ENCODE measurements around the gene FAM98B.

FAM98B gene

DNA sequence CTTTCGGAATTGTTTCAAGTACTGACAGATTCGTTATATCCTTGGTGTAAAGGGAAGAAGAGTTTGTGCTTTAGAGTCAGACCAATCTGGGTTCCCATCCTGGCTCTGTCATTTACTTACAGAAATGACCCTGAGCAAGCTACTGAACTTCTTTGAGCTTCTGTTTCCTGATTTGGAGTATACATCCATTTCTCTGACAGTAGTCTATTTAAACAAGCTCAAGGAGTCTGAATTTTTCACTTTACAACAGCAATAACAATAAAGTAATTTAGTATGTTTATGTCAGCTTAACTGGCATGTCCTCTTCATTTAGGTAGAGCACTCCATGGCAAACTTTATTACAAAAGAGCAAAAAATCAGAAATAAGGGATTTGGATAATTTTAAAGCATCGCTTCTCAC, 27.8 kb downstream of the FAM98B start (continued):
- TF ChIP-seq TCF4 (CRISPR knock-in tag; IDR thresholded peaks at IDR 0.05; ENCODE audit: borderline replicate concordance) (no peak), ARNTL (CRISPR knock-in tag; IDR thresholded peaks at IDR 0.05; ENCODE audit: borderline replicate concordance, low read depth) (no peak)

DNA sequence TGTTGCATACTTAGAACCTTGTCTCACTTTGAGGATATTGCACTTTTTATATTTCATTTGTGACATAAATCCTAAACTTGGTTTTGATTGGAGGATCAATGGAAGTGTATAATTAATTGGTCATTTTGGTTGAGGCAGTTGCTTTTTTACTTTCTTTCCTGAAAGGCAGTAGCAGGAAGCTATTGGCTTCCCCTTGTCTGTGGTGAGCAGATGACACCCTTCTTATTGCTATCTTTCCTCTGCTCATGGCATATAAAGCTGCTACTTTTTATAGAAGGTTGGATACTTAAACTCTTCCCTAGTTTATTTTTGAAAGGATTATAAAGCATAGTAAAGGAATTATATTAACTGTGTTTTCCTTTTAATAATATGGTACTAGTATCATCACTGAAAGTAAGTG, 28.6 kb downstream of the FAM98B start:
- TF ChIP-seq ZFP3 (CRISPR knock-in tag; IDR thresholded peaks at IDR 0.05) (no peak), TSHZ2 (CRISPR knock-in tag; IDR thresholded peaks at IDR 0.05) (no peak), PATZ1 (CRISPR knock-in tag; IDR thresholded peaks at IDR 0.05; ENCODE audit: borderline replicate concordance) (no peak), ISL1 (CRISPR knock-in tag; IDR thresholded peaks at IDR 0.05) (no peak), RARB (CRISPR knock-in tag; IDR thresholded peaks at IDR 0.05) (no peak), ZFP30 (CRISPR knock-in tag; IDR thresholded peaks at IDR 0.05) (no peak), ZNF565 (CRISPR knock-in tag; conservative IDR thresholded peaks at IDR 0.05; ENCODE audit: low read depth) (no peak), ARNTL (CRISPR knock-in tag; IDR thresholded peaks at IDR 0.05; ENCODE audit: borderline replicate concordance, low read depth) (no peak)
- ATAC-seq: no peak

DNA sequence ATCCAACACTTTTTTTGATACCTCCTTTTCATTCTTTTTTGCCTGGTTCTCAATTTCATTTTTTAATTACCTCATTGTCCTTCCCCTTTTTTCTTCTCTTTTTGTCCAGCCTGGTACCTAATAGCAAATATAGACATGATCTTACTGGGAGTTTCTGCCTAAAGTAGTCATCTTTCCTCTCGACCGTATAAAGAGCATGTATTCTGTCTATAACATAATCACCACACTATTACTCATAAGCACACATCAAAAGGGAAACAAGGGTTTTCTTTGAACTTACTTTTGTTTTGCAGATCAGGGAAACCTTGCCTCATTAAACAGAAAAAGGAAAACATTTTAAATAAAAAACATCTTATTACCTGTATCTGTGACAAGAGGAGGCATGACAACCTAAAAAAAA, 33.0 kb downstream of the FAM98B start:
- TF ChIP-seq TSHZ2 (CRISPR knock-in tag; IDR thresholded peaks at IDR 0.05) (no peak), PPARA (CRISPR knock-in tag; IDR thresholded peaks at IDR 0.05; ENCODE audit: borderline replicate concordance) (no peak), ZNF70 (CRISPR knock-in tag; IDR thresholded peaks at IDR 0.05) (no peak), BACH2 (CRISPR knock-in tag; IDR thresholded peaks at IDR 0.05; ENCODE audit: borderline replicate concordance) (no peak), SNAI2 (CRISPR knock-in tag; IDR thresholded peaks at IDR 0.05) (no peak), CSDC2 (CRISPR knock-in tag; IDR thresholded peaks at IDR 0.05) (no peak), CREB5 (CRISPR knock-in tag; IDR thresholded peaks at IDR 0.05; ENCODE audit: low read depth) (no peak), ZNF565 (CRISPR knock-in tag; conservative IDR thresholded peaks at IDR 0.05; ENCODE audit: low read depth) (no peak), ZFP3 (CRISPR knock-in tag; IDR thresholded peaks at IDR 0.05) (no peak), ZC3H10 (CRISPR knock-in tag; IDR thresholded peaks at IDR 0.05) (no peak), ISL1 (CRISPR knock-in tag; IDR thresholded peaks at IDR 0.05) (no peak), ARNTL (CRISPR knock-in tag; IDR thresholded peaks at IDR 0.05; ENCODE audit: borderline replicate concordance, low read depth) (no peak), ESRRG (CRISPR knock-in tag; IDR thresholded peaks at IDR 0.05) (no peak), OSR1 (CRISPR knock-in tag; IDR thresholded peaks at IDR 0.05) (no peak), ZFP30 (CRISPR knock-in tag; IDR thresholded peaks at IDR 0.05) (no peak), GLIS3 (CRISPR knock-in tag; IDR thresholded peaks at IDR 0.05) (no peak), TOX (CRISPR knock-in tag; IDR thresholded peaks at IDR 0.05; ENCODE audit: borderline replicate concordance) (no peak), TCF4 (CRISPR knock-in tag; IDR thresholded peaks at IDR 0.05; ENCODE audit: borderline replicate concordance) (no peak), ZNF8 (CRISPR knock-in tag; IDR thresholded peaks at IDR 0.05) (no peak)
- TF ChIP-seq, protein P1, sequence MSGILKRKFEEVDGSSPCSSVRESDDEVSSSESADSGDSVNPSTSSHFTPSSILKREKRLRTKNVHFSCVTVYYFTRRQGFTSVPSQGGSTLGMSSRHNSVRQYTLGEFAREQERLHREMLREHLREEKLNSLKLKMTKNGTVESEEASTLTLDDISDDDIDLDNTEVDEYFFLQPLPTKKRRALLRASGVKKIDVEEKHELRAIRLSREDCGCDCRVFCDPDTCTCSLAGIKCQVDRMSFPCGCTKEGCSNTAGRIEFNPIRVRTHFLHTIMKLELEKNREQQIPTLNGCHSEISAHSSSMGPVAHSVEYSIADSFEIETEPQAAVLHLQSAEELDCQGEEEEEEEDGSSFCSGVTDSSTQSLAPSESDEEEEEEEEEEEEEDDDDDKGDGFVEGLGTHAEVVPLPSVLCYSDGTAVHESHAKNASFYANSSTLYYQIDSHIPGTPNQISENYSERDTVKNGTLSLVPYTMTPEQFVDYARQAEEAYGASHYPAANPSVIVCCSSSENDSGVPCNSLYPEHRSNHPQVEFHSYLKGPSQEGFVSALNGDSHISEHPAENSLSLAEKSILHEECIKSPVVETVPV (CRISPR knock-in tag; IDR thresholded peaks at IDR 0.05): no peak
- ATAC-seq: no peak
